Measurements from ENCODE around the gene SMC1B.
"Not testable (repeated sequence)": the region's sequence is repeated elsewhere in the genome, so short reads cannot be mapped to it uniquely, and the experiment has no call there.

The SMC1B gene

GRCh38 chr22:45413368-45414211 lies at the start of gene SMC1B, which contains the start of gene RIBC2:
Gene SMC1B, minus strand, starts transcription at chr22:45413599. Its CDS starts 32 bp downstream, at chr22:45413567.
Gene RIBC2, plus strand, starts transcription at chr22:45413693. Its CDS starts 194 bp downstream, at chr22:45413887.
- DNase-seq (ENCODE audit: low read depth in 2 of 2), result peak; percentile 38 to 68

DNA sequence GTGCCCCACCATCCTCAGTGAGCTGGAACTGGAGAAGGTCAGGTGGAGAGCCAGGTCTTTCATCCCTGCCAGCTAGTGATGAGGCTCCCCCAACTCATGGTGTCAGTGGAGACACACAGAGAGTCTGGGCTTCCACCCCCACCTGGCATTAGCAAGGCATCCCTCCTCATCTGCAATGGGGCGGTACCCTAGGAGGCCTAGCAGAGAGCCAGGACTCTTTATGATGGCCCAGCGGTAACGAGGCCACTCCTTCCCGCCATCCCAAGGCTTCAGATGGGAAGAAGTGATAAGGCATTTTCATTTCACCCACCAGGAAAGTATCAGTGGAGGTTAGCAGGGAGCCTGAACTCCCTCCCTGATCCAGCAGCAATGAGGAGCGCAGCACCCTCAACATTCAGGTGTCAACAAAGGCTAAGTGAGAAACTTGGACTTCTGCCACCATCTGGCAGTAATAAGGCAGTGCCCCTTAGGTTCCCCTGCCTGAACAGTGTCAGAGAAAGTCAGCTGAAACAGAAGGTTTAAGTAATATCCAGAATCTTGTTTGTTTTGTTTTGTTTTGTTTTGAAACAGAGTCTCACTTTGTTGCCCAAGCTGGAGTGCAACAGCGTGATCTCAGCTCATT lies 48.7 kb upstream of the SMC1B start:
- DNase-seq (ENCODE audit: low read depth in 2 of 2), result no peak

- no peak for DNase-seq (ENCODE audit: low read depth in 2 of 2)
These were observed 47.1 kb upstream of the SMC1B start for GRCh38 chr22:45460288-45461109.

GRCh38 chr22:45459235-45459634 lies 45.8 kb upstream of the SMC1B start:
- no peak for DNase-seq (ENCODE audit: low read depth in 2 of 2)

- DNase-seq (ENCODE audit: low read depth in 2 of 2), result no peak
These were observed 45.1 kb upstream of the SMC1B start for GRCh38 chr22:45458532-45458931.

DNA sequence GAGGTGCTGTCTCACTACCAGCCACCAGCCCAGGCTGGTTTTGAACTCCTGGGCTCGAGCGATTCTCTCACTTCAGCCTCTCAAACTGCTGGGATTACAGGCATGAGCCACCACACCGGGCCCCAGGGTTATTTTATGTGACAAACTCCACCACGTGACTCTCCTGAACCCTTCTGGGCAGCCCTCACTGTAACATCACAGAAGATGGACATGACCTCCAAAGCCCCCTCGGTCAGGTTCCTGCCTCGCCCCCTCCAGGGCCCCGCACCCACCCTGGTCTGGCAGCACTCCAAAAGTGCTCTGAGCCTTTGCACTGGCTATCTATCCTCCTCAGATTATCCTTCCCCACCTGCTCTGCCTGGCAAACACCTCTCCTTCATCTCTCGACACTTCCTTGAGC lies 43.4 kb upstream of the SMC1B start:
- DNase-seq (ENCODE audit: low read depth in 2 of 2), result no peak

GRCh38 chr22:45455621-45456020 lies 42.2 kb upstream of the SMC1B start:
- no peak for DNase-seq (ENCODE audit: low read depth in 2 of 2)

DNA sequence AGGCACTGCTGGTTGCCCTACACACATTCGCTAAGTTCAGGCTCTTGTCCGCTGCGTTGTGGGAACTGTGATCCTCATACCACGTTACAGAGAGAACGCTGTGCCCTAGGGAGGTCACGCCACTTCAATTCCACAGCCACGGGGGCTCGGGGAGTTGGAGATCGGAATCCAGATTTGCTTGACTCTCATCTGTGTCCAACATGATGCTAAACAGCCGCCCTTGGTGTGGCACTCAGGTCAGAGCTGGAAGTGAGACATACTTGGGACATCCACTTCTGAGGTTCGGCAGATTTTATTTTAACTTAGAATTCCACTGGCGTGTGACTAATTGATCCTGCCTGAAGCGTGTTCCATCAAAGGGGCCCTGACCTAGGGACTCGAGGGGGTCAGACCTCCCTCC lies 41.8 kb upstream of the SMC1B start:
- no peak for DNase-seq (ENCODE audit: low read depth in 2 of 2)

DNA sequence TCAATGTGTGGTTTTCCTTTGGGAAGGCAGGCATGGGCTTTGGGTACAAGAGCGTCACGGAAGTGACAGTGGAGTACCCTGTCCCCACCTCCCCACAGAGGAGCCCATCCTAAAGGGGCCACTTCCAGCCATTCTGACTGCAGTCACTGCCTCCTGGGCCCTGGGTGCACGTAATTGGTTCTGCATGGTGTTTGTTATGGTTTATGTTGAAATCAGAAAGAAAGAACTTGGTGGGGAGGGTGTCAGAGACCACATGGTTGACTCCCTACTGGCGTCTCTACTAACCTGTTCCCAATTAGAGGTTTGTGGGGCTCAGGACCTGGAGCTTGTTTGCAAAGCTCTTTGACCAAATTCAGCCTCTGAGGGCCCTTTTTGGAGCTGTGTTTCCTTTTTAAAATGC lies 40.9 kb upstream of the SMC1B start:
- DNase-seq (ENCODE audit: low read depth in 2 of 2), result no peak

DNA sequence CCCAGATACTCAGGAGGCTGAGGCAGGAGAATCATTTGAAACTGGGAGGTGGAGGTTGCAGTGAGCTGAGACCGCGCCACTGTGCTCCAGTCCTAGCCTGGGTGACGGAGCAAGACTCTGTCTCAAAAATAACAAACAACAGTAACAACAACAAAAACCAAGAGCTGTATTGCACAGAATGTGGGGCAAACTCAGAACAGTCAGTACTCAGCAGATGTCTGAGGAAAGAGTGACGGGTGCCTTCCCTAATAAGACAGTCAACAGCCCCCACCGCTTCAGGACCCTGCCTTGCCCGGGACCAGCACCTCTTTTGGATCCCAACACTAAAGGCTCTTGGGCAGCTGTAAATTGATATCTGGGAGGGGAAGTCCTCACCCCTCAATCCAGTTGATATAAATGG lies 40.4 kb upstream of the SMC1B start:
- no peak for DNase-seq (ENCODE audit: low read depth in 2 of 2)

GRCh38 chr22:45452565-45453379 lies 39.4 kb upstream of the SMC1B start:
- no peak for DNase-seq (ENCODE audit: low read depth in 2 of 2)

DNA sequence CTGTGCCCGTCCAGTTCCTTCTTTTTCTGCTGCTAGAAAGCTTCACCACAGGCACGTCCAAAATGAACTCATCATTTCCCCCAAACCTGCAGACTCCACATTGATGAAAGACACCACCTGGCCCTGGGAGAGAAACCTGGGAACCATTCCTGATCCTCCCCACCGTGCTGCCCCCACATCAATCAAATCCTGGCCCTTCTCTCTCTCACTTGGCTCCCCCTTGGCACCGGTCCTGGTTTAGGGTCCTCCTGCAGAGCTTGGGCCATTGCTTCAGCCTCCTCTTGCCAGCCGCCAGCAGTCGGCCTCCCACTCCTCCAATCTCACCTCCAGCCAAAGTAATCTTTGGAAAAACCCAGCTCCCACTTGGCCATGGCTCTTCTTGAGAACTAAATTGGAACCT lies 38.6 kb upstream of the SMC1B start:
- no peak for DNase-seq (ENCODE audit: low read depth in 2 of 2)

- DNase-seq (ENCODE audit: low read depth in 2 of 2), result no peak
These were observed 37.7 kb upstream of the SMC1B start for GRCh38 chr22:45450921-45451651.

- no peak for DNase-seq (ENCODE audit: low read depth in 2 of 2)
These were observed 36.8 kb upstream of the SMC1B start for GRCh38 chr22:45450101-45450785.

GRCh38 chr22:45449442-45449841 lies 36.0 kb upstream of the SMC1B start:
- DNase-seq (ENCODE audit: low read depth in 2 of 2), result not testable (repeated sequence)

GRCh38 chr22:45448431-45448830 lies 35.0 kb upstream of the SMC1B start:
- no peak for DNase-seq (ENCODE audit: low read depth in 2 of 2)

DNA sequence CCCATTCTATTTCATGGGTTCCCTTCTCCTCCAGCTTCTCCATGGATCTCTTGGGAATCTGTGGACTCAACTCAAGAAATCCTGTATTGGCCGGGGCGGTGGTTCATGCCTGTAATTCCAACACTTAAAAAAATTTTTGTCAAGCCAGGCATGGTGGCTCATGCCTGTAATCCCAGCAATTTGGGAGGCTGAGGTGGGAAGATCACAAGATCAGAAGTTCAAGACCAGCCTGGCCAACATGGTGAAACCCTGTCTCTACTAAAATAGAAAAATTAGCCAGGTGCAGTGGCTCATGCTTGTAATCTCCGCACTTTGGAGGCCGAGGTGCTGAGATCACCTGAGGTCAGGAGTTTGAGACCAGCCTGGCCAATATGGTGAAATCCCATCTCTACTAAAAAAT lies 34.2 kb upstream of the SMC1B start:
- DNase-seq (ENCODE audit: low read depth in 2 of 2), result not testable (repeated sequence)

DNA sequence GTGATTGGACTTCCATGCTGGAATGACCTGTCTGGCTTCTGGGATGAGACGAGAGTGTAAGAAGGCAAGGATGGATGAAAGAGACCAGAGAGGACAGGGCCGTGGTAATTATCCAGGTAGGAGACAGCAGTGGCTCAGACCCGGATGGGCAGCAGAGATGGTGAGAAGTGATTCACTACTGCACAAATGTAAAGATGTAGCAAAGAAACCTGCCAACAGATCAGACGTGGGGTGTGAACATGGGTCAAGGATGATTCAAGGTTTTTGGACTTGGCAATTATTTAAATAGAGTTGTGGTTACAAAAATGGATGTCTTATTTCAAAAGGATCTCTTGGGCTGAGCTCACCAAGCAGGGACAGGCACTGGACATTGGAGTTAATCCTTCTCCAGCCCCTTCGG lies 32.8 kb upstream of the SMC1B start:
- no peak for DNase-seq (ENCODE audit: low read depth in 2 of 2)

DNA sequence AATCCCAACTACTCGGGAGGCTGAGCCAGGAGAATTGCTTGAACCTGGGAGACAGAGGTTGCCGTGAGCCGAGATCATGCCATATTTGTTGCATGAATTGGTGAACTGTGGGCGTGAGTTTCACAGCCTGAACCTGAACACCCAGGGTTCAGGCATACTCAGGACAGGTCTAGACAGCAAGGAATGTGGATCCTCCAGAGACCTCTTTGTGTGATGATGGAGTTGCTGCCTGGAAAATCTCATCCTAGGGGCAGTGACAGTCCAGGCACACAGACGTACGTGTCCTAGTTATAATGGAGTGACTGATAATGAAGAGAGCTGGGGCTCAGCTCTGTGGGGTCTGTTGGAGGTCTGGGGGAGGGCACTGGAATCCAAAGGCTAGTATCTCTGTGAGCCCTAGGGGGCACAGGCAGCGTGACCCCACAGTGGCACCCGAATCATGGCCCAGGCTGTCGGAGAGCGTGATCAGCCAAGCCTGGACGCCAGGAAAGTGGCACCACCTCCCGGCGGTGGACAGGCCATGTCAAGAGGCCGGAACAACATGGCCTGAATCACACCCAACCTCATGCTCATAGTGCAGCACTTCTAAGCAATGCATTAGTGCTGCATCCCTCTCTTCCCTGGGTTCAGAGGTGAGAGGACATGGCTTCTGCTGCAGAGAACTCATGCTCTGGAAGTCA lies 31.8 kb upstream of the SMC1B start:
- DNase-seq (ENCODE audit: low read depth in 2 of 2), result no peak

DNA sequence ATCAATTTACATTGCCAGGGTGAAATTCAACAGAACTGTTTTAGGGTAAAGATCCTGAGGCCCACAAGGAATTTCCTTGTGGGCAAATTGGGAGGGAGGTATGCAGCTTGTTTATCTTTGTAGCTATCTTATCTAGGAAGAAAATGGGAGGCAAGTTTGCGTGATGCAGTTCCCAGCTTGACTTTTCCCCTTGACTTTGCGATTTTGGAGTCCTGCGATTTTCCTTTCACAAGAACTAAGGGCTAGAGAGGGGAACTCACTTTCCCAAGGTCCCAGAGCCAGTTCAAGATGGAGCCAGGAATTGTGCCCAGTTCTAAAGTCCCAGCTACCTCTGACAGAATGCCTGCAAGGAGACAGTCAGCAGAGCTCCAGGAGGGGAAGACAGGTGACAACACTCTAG lies 30.8 kb upstream of the SMC1B start:
- no peak for DNase-seq (ENCODE audit: low read depth in 2 of 2)

All from activated CD8-positive, alpha-beta memory T cell treated with anti-CD3 and anti-CD28 coated beads for 4 hours (primary cell).